K562 (cell line): ENCODE results near the gene THAP5. TPM values are rescaled to one million over a fixed set of nuclear protein-coding genes. Genes with fewer than 3 reads are reported as not detected.

Experiments
- ASH1L ChIP-seq: fragments of 450-650 bp; IDR thresholded peaks from 2 replicates; pipeline ENCODE4 v1.6.1; 2018; ENCODE audit warnings: borderline replicate concordance, mild to moderate bottlenecking, low read depth; ENCODE audit not compliant: partially characterized antibody
- CBFA2T3 ChIP-seq: fragments of 450-650 bp; IDR thresholded peaks from 2 replicates; pipeline ENCODE4 v1.6.1; 2017
- CEBPG ChIP-seq, 3 experiments: fragments of 200-800 bp in 1 of 3; sonication (Bioruptor generic) in 1 of 3; sonication (generic) in 1 of 3; formaldehyde crosslinking in 1 of 3; IDR thresholded peaks in 2 of 3; conservative IDR thresholded peaks in 1 of 3; 2 replicates each; pipeline versions ENCODE4 v1.6.1 to v1.8.0; 2016 to 2022; ENCODE audit warnings: missing compliant biosample characterization in 2 of 3, missing genetic modification characterization in 2 of 3, mild to moderate bottlenecking in 1 of 3, missing genetic modification reagents in 1 of 3
- CHCHD3 ChIP-seq: fragments of 250-450 bp; sonication (Bioruptor Pico); IDR thresholded peaks from 2 replicates; pipeline ENCODE4 v2.1.2; 2022; ENCODE audit warnings: mild to moderate bottlenecking
- DACH1 ChIP-seq: fragments of 450-650 bp; IDR thresholded peaks from 2 replicates; pipeline ENCODE4 v1.6.1; 2018; ENCODE audit not compliant: partially characterized antibody
- DNMT1 ChIP-seq: fragments of 450-650 bp; IDR thresholded peaks from 2 replicates; pipeline ENCODE4 v1.6.1; 2016; ENCODE audit warnings: antibody characterized with exemption, mild to moderate bottlenecking
- ELF2 ChIP-seq: fragments of 250-450 bp; sonication (Bioruptor Pico); IDR thresholded peaks from 2 replicates; pipeline ENCODE4 v1.5.0; 2021; ENCODE audit warnings: mild to moderate bottlenecking
- EP400 ChIP-seq: fragments of 450-650 bp; IDR thresholded peaks from 2 replicates; pipeline ENCODE4 v1.6.1; 2017; ENCODE audit warnings: antibody characterized with exemption, mild to moderate bottlenecking, moderate library complexity
- GTF2A2 ChIP-seq: IDR thresholded peaks from 2 replicates; pipeline ENCODE4 v1.6.1; 2016; ENCODE audit warnings: mild to moderate bottlenecking, missing genetic modification characterization, missing compliant biosample characterization
- KHSRP ChIP-seq: fragments of 450-650 bp; IDR thresholded peaks from 2 replicates; pipeline ENCODE4 v1.6.1; 2017
- MAZ ChIP-seq, 2 experiments: fragments of 450-650 bp in 1 of 2; sonication (generic) in 1 of 2; formaldehyde crosslinking; IDR thresholded peaks in 1 of 2; conservative IDR thresholded peaks in 1 of 2; 2 replicates each; pipeline versions ENCODE4 v1.4.0 to v1.5.0; 2020; ENCODE audit warnings: mild to moderate bottlenecking in 1 of 2, missing genetic modification reagents in 1 of 2
- MTA2 ChIP-seq: fragments of 450-650 bp; IDR thresholded peaks from 2 replicates; pipeline ENCODE4 v1.6.1; 2016; ENCODE audit warnings: low read depth
- STAT5B ChIP-seq: fragments of 250-450 bp; sonication (Bioruptor Pico); IDR thresholded peaks from 2 replicates; pipeline ENCODE4 v1.8.0; 2021; ENCODE audit warnings: mild to moderate bottlenecking, inconsistent platforms
- ZNF354B ChIP-seq: fragments of 250-450 bp; sonication (Bioruptor Pico); IDR thresholded peaks from 2 replicates; pipeline ENCODE4 v1.4.0; 2020
- polyA plus RNA-seq, 8 experiments: library from polyadenylated mRNA; depleted of rRNA in 4 of 8; stranded (reverse) in 5 of 8; unstranded in 3 of 8; fragments of >200 nt; fragmentation: Nextera tagmentation in 2 of 8; fragmentation: Illumina TruSeq in 1 of 8; extraction: Ambion mirVana in 2 of 8; extraction: Trizol in 1 of 8; gene quantifications; 2 replicates each; pipeline versions ENCODE4 v1.2.1 to v1.2.3, GENCODE V29; 2011 to 2014; ENCODE audit warnings: inconsistent platforms in 1 of 8, missing spikeins in 1 of 8
- total RNA-seq, 7 experiments: library from RNA; depleted of rRNA in 6 of 7; stranded (reverse); fragments of >200 nt in 6 of 7; fragmentation: Illumina TruSeq in 2 of 7; extraction: Trizol in 2 of 7; gene quantifications; 2 replicates each; pipeline versions ENCODE4 v1.2.1 to v1.2.3, GENCODE V29; 2011 to 2021; ENCODE audit warnings: low replicate concordance in 1 of 7
- TF ChIP-seq, protein P1 (sequence below): sonication (generic); formaldehyde crosslinking; IDR thresholded peaks from 2 replicates; pipeline ENCODE4 v1.8.0; 2022; ENCODE audit warnings: mild to moderate bottlenecking, missing genetic modification reagents
- TF ChIP-seq, protein P2 (sequence below): fragments of 200-800 bp; sonication (Bioruptor generic); IDR thresholded peaks from 2 replicates; pipeline ENCODE4 v1.6.1; 2016; ENCODE audit warnings: missing genetic modification characterization, missing compliant biosample characterization
- TF ChIP-seq, protein P3 (sequence below): fragments of 250-450 bp; sonication (Bioruptor Pico); IDR thresholded peaks from 2 replicates; pipeline ENCODE4 v1.5.0; 2021
- TF ChIP-seq, protein P4 (sequence below): sonication (generic); formaldehyde crosslinking; IDR thresholded peaks from 2 replicates; pipeline ENCODE4 v1.8.0; 2022; ENCODE audit warnings: missing genetic modification reagents, mild to moderate bottlenecking, moderate library complexity, borderline replicate concordance
- TF ChIP-seq, protein P5 (sequence below): IDR thresholded peaks from 3 replicates; pipeline ENCODE4 v1.6.1; 2011; ENCODE audit warnings: borderline replicate concordance, mild to moderate bottlenecking; ENCODE audit not compliant: insufficient read length, insufficient read depth

Gene THAP5
- total and polyA plus RNA-seq, 9 of the 15 experiments (the other 6 are each of a cell fraction or from before 2014, with no cell fraction given): 16.5 to 58.1 (median 28.2) TPM

DNA sequence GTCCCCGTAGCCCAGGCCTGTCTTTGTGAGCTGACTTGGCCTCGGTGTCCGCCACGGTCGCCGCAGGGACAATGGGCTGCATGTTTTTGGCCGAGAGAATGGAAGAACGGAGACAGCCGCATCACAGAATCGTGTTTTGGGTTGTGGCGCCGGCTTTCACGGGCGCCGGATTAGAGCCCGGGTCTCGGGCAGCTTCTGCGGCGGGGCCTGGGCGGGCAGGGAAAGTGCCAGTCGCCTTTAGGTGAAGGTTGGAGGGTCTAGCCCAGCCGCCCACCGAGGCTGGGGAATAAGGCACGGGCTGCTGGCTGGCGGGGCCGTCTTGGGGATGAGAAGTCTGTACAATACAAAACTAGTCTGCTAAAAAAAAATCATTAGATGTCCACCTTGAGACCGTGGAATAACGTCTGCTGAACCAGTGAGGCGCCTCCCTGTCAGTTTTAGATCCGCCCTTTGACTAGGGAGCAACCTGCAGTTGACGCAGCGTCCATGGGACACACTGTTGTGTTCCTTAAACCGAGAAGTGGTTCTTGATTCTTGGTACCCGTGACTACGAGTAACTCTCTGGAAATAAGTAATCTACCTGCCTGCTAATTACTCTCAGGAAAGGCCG is 745 bp upstream of the THAP5 start (continued):
- TF ChIP-seq, protein P1, sequence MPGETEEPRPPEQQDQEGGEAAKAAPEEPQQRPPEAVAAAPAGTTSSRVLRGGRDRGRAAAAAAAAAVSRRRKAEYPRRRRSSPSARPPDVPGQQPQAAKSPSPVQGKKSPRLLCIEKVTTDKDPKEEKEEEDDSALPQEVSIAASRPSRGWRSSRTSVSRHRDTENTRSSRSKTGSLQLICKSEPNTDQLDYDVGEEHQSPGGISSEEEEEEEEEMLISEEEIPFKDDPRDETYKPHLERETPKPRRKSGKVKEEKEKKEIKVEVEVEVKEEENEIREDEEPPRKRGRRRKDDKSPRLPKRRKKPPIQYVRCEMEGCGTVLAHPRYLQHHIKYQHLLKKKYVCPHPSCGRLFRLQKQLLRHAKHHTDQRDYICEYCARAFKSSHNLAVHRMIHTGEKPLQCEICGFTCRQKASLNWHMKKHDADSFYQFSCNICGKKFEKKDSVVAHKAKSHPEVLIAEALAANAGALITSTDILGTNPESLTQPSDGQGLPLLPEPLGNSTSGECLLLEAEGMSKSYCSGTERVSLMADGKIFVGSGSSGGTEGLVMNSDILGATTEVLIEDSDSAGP (CRISPR knock-in tag): no peak
- TF ChIP-seq MAZ (CRISPR knock-in tag; conservative IDR thresholded peaks at IDR 0.05 in 1 of 2, IDR thresholded peaks at IDR 0.05 in 1 of 2) (0 out of 4 replicates have a peak, but pooled peaks of 1 of the 2 experiments have one; percentile 22), STAT5B (CRISPR knock-in tag) (no peak), ELF2 (CRISPR knock-in tag) (no peak), CHCHD3 (CRISPR knock-in tag) (no peak), GTF2A2 (tag) (0 out of 2 replicates have a peak, but pooled peaks have one; percentile 33), DACH1 (no peak), CEBPG (CRISPR knock-in tag; IDR thresholded peaks at IDR 0.05) (no peak), CEBPG (tag; conservative IDR thresholded peaks at IDR 0.05 in 1 of 2, IDR thresholded peaks at IDR 0.05 in 1 of 2) (no peak), ZNF354B (CRISPR knock-in tag) (no peak), DNMT1 (no peak), ASH1L (no peak), EP400 (no peak), KHSRP (no peak), CBFA2T3 (no peak), MTA2 (no peak)
- TF ChIP-seq, protein P2, sequence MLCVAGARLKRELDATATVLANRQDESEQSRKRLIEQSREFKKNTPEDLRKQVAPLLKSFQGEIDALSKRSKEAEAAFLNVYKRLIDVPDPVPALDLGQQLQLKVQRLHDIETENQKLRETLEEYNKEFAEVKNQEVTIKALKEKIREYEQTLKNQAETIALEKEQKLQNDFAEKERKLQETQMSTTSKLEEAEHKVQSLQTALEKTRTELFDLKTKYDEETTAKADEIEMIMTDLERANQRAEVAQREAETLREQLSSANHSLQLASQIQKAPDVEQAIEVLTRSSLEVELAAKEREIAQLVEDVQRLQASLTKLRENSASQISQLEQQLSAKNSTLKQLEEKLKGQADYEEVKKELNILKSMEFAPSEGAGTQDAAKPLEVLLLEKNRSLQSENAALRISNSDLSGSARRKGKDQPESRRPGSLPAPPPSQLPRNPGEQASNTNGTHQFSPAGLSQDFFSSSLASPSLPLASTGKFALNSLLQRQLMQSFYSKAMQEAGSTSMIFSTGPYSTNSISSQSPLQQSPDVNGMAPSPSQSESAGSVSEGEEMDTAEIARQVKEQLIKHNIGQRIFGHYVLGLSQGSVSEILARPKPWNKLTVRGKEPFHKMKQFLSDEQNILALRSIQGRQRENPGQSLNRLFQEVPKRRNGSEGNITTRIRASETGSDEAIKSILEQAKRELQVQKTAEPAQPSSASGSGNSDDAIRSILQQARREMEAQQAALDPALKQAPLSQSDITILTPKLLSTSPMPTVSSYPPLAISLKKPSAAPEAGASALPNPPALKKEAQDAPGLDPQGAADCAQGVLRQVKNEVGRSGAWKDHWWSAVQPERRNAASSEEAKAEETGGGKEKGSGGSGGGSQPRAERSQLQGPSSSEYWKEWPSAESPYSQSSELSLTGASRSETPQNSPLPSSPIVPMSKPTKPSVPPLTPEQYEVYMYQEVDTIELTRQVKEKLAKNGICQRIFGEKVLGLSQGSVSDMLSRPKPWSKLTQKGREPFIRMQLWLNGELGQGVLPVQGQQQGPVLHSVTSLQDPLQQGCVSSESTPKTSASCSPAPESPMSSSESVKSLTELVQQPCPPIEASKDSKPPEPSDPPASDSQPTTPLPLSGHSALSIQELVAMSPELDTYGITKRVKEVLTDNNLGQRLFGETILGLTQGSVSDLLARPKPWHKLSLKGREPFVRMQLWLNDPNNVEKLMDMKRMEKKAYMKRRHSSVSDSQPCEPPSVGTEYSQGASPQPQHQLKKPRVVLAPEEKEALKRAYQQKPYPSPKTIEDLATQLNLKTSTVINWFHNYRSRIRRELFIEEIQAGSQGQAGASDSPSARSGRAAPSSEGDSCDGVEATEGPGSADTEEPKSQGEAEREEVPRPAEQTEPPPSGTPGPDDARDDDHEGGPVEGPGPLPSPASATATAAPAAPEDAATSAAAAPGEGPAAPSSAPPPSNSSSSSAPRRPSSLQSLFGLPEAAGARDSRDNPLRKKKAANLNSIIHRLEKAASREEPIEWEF (CRISPR knock-in tag): no peak
- TF ChIP-seq, protein P3, sequence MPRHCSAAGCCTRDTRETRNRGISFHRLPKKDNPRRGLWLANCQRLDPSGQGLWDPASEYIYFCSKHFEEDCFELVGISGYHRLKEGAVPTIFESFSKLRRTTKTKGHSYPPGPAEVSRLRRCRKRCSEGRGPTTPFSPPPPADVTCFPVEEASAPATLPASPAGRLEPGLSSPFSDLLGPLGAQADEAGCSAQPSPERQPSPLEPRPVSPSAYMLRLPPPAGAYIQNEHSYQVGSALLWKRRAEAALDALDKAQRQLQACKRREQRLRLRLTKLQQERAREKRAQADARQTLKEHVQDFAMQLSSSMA (CRISPR knock-in tag): no peak
- TF ChIP-seq, protein P4, sequence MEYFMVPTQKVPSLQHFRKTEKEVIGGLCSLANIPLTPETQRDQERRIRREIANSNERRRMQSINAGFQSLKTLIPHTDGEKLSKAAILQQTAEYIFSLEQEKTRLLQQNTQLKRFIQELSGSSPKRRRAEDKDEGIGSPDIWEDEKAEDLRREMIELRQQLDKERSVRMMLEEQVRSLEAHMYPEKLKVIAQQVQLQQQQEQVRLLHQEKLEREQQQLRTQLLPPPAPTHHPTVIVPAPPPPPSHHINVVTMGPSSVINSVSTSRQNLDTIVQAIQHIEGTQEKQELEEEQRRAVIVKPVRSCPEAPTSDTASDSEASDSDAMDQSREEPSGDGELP (CRISPR knock-in tag): no peak
- TF ChIP-seq, protein P5, sequence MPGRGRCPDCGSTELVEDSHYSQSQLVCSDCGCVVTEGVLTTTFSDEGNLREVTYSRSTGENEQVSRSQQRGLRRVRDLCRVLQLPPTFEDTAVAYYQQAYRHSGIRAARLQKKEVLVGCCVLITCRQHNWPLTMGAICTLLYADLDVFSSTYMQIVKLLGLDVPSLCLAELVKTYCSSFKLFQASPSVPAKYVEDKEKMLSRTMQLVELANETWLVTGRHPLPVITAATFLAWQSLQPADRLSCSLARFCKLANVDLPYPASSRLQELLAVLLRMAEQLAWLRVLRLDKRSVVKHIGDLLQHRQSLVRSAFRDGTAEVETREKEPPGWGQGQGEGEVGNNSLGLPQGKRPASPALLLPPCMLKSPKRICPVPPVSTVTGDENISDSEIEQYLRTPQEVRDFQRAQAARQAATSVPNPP: no peak
